GM23248 (cell line): ENCODE results near the gene LYRM9.

Experiments used
- EZH2 ChIP-seq: fragments of 200-600 bp; sonication (generic); IDR thresholded peaks from 2 replicates; pipeline ENCODE4 v1.6.1; 2018; ENCODE audit warnings: antibody characterized with exemption, mild to moderate bottlenecking; ENCODE audit not compliant: insufficient read depth, poor library complexity, severe bottlenecking
- EZH2phosphoT487 ChIP-seq: fragments of 200-600 bp; sonication (generic); IDR thresholded peaks from 2 replicates; pipeline ENCODE4 v1.6.1; 2018; ENCODE audit warnings: antibody characterized with exemption, moderate library complexity, mild to moderate bottlenecking, low read depth; ENCODE audit not compliant: insufficient read depth

GRCh38 chr17:27940503-27941428 lies 47.6 kb upstream of the LYRM9 start:
- no peak for TF ChIP-seq EZH2
- no peak for TF ChIP-seq EZH2phosphoT487
